HEK293T (cell line): ENCODE measurements around the gene NUFIP2.

Experiments
- CTBP1 ChIP-seq: fragments of 450-650 bp; IDR thresholded peaks from 2 replicates; pipeline ENCODE4 v1.6.1; 2016; ENCODE audit warnings: borderline replicate concordance
- HDGF ChIP-seq: fragments of 450-650 bp; IDR thresholded peaks from 2 replicates; pipeline ENCODE4 v1.6.1; 2017; ENCODE audit warnings: antibody characterized with exemption, borderline replicate concordance
- SP1 ChIP-seq: fragments of 450-650 bp; IDR thresholded peaks from 2 replicates; pipeline ENCODE4 v1.6.1; 2017
- TF ChIP-seq, protein P1 (sequence below): fragments of 450-650 bp; IDR thresholded peaks from 2 replicates; pipeline ENCODE4 v1.6.1; 2016

DNA sequence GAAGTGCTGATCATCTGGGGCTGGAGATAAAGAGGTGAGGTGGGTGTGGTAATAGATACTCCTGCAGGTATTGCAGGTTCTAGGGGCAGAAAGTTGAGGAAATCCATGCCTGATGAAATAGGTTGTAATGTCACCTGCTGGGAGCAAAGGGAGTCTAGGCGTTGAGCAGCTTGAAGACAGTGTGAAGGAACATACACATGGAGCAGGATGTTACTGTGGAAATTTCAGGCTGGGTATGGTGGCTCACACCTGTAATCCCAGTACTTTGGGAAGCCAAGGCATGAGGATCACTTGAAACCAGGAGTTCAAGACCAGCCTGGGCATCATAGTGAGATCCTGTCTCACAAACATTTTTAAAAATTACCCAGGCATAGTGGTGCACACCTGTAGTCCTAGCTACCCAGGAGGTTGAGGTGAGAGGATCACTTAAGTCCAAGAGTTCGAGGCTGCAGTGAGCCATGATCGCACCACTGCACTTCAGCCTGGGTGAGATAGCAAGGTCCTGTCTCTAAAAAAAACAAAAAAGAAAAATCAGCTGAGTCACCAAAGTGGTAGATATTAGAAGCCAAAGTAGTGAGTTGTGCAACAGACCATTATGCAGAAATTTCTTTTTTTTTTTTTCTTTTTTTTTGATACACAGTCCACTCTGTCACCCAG is 56.3 kb downstream of the NUFIP2 start:
- TF ChIP-seq CTBP1: no peak
- TF ChIP-seq, protein P1, sequence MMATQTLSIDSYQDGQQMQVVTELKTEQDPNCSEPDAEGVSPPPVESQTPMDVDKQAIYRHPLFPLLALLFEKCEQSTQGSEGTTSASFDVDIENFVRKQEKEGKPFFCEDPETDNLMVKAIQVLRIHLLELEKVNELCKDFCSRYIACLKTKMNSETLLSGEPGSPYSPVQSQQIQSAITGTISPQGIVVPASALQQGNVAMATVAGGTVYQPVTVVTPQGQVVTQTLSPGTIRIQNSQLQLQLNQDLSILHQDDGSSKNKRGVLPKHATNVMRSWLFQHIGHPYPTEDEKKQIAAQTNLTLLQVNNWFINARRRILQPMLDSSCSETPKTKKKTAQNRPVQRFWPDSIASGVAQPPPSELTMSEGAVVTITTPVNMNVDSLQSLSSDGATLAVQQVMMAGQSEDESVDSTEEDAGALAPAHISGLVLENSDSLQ: no peak
- TF ChIP-seq SP1: no peak
- TF ChIP-seq HDGF: no peak
